Right ventricle myocardium inferior (tissue), 1 donor: ENCODE data around the gene KRTAP9-8. TPM values are rescaled to one million over a fixed set of nuclear protein-coding genes. Genes with fewer than 3 reads are reported as not detected.
"Not testable (repeated sequence)": the region's sequence is repeated elsewhere in the genome, so short reads cannot be mapped to it uniquely, and the experiment has no call there.

Experiments used
- ATAC-seq: fragments of 200-7000 bp; cut with Tn5 transposase; one replicate; pipeline ENCODE4 v1.9.1; 2020; ENCODE audit warnings: mild to moderate bottlenecking, moderate library complexity
- DNase-seq: peaks from one replicate; pipeline ENCODE4 v3.0.0; 2021; ENCODE audit errors: missing footprints
- intact Hi-C: fragments of 100-400 bp; cut with DNase I; formaldehyde crosslinking; loops from one replicate; pipeline ENCODE4 v1.11.0; 2022
- total RNA-seq: library from RNA; stranded (reverse); fragmentation: NEBNext Ultra II Directional; extraction: Animal tissue kit (Norgen Biotek cat#: 25700); gene quantifications from one replicate; pipeline ENCODE4 v1.2.1, GENCODE V29; 2021
- donor health status: DM: no; HTN: yes; CAD: no; lungs with severe emphysema.

The KRTAP9-8 gene
- total RNA-seq, 1 donor from 2014 or later, result not detected

DNA sequence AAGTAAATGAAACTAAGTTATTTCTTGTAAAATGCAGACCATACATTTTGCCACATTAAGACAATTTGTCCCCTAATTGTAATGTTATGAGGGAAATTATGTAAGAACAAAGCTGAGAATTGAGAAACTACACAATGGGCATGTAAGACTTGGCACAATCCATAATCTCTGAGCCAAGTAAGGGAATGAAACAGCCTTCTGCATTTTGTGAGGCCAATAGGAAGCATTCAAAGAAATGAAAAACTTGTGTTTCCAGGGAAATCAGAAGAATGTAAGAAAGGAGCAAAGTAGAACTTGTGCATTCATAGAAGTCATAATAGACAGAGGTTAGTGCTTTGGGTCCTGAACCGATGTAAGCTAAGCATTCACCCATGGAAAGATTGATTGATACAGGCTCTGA lies 13.5 kb downstream of the KRTAP9-8 start:
- ATAC-seq, result no peak
- intact Hi-C loops, result no loop called here

DNA sequence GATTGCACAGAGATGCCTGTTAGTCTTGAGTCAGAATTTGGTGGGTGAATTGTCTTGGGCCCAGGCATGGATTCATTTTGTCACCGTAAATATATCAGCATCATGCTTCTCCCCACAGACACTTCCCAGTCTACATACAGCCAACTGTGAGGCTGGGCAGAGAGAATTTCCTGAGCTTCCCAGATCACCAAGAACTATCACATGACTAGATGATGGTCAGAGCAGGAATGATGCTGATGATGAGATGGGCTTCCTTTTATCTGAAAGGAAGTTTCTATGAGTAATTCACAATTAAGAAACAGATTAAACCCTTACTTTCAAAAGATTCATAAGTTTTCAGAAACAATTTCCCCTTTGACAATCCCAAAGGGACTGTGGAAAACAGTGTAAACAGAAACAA lies 17.1 kb downstream of the KRTAP9-8 start:
- DNase-seq, result no peak
- no peak for ATAC-seq
- intact Hi-C loops, result no loop called here

More for the DNA sequence above, 13.5 kb downstream of the KRTAP9-8 start:
- no peak for DNase-seq

DNA sequence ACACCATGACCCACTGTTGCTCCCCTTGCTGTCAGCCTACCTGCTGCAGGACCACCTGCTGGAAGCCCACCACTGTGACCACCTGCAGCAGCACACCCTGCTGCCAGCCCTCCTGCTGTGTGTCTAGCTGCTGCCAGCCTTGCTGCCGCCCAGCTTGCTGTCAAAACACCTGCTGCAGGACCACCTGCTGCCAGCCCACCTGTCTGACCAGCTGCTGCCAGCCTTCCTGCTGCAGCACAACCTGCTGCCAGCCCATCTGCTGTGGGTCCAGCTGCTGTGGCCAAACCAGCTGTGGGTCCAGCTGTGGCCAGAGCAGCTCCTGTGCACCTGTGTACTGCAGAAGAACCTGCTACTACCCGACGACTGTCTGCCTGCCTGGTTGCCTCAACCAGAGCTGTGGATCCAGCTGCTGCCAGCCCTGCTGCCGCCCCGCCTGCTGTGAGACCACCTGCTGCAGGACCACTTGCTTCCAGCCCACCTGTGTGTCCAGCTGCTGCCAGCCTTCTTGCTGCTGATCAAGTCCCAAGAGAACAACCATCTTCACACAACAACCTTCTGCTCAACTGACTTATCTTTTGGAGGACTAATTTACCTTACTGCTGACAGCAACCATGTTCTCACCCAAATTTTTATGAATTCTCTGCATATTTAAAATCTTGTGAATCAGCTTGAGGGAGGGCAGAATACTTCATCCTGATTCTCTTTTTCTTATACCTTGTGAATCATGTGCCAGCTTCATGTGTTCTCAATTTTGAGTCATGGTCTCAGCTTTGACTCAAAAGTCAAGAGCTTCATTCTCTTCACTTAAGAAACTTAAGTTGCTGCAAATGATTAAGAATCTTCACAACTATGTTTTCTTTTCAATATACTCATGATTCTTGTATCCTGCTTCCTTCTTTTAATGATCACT lies 17.8 kb downstream of the KRTAP9-8 start, which contains the start of gene KRTAP9-9:
Gene KRTAP9-9, plus strand, starts transcription at position 4 of the 910 bp plus-strand sequence.
- intact Hi-C loops, ATAC-seq: not testable (repeated sequence)
- peak; percentile 60 for DNase-seq

DNA sequence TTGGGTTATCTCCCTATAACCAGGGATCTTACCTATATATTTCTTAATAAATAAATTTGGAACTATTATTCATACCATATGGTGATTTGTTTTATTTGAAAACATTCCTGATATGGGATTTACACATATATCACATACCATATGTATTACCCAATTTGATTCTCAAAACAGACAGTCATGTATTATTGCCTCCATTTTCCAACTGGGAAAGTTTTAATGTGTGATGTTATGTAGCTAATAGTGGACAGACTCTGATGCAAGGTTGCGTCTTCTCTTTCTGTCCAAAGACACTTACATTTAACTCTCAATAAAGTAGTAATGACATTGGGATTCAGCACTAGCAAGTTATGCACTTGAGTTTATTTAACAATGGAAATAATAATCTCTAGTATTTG lies 18.5 kb downstream of the KRTAP9-8 start:
- ATAC-seq, result no peak
- intact Hi-C loops, result no loop called here
- no peak for DNase-seq

DNA sequence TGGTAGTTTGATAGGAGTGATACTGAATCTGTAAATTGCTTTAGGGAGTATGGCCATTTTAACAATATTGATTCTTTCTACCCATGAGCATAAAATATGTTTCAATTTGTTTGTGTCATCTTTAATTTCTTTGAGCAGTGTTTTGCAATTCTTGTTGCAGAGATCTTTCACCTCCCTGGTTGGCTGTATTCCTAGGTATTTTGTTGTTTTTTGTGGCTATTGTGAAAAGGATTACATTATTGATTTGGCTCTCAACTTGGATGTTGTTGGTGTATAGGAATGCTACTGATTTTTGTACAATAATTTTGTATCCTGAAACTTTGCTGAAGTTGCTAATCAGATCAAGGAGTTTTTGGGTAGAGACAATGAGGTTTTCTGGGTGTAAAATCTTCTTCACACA lies 20.6 kb downstream of the KRTAP9-8 start:
- ATAC-seq, result no peak
- no peak for DNase-seq
- intact Hi-C loops, result no loop called here

DNA sequence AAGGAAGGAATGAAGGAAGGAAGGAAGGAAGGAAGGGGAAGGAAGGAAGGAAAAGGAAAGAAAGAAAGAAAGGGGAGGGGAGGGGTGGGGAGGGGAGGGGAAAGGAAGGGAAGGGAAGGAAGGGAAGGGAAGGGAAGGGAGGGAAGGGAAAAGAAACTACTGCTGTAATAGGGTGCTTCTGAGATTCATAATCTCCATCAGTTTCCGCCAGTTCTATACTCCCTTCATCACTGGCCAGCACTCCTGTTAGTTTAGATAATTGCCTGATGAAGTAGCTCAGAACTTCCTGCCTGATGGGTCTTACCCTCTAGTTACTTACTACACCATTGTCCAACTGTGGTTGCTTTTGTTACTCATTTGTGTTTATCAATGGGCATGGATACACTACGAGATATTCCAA lies 25.4 kb downstream of the KRTAP9-8 start:
- intact Hi-C loops, result no loop called here

DNA sequence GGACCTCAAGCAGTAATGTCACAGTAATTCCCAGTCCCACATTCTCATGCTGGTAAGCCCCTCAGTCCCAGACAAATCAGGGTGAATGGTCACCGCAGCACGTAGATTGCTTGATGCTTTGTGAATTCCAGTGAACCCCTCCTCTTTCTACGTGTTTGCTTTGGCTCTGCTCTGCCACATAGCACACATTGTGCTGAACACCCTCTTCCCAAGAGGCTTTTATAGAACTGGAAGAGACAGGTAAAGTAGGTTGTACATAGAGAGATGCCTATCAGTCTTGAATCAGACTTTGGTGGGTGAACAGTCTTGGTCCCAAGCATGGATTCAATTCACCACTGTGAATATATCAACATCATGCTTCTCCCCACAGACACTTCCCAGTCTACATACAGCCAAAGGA lies 26.8 kb downstream of the KRTAP9-8 start:
- intact Hi-C loops, result no loop called here
- ATAC-seq (no peak), DNase-seq (no peak)

More for the DNA sequence above, 25.4 kb downstream of the KRTAP9-8 start:
- ATAC-seq, result no peak
- no peak for DNase-seq

DNA sequence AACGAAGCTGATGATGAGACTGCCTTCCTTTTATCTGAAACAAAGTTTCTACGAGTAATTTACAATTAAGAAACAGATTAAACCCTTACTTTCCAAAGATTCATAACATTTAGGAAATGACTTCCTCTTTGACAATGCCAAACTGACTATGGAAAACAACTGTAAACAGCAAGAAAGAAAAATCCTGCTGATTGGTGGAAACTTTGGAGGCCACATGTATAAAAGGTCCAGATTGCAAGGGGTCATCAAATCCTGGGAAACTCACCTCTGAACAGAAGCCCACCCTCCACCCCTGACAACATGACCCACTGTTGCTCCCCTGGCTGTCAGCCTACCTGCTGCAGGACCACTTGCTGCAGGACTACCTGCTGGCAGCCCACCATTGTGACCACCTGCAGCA lies 27.3 kb downstream of the KRTAP9-8 start, which contains the start of gene KRTAP9-6:
Gene KRTAP9-6, plus strand, starts transcription at position 301 of the 400 bp plus-strand sequence. Its CDS starts 0 bp downstream, at position 301.
- intact Hi-C loops, result no loop called here
- ATAC-seq, result no peak
- DNase-seq, result no peak

DNA sequence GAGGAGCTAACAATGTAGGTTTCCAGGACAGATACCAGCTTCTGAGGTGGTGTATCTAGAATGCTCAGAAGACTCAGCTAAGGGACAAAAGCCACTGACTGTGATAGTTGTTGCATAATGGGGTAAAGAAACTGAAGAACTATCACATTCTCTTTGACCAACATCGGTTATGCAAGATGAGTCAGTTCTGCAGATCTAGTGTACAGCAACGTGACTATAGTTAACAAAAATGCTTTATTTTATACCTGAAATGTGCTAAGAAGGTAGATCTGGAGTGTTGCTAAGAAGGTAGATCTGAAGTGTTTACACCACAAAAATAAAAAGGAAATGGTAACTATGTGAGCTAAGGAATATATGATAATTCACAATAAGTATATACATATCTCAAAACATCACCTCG lies 29.9 kb downstream of the KRTAP9-8 start:
- no peak for DNase-seq
- ATAC-seq, result no peak
- intact Hi-C loops, result no loop called here

DNA sequence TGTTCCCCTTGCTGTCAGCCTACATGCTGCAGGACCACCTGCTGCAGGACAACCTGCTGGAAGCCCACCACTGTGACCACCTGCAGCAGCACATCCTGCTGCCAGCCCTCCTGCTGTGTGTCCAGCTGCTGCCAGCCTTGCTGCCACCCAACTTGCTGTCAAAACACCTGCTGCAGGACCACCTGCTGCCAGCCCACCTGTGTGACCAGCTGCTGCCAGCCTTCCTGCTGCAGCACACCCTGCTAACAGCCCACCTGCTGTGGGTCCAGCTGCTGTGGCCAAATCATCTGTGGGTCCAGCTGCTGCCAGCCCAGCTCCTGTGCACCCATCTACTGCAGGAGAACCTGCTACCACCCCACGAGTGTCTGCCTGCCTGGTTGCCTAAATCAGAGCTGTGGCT lies 33.5 kb downstream of the KRTAP9-8 start:
- DNase-seq, intact Hi-C loops, ATAC-seq: not testable (repeated sequence)

DNA sequence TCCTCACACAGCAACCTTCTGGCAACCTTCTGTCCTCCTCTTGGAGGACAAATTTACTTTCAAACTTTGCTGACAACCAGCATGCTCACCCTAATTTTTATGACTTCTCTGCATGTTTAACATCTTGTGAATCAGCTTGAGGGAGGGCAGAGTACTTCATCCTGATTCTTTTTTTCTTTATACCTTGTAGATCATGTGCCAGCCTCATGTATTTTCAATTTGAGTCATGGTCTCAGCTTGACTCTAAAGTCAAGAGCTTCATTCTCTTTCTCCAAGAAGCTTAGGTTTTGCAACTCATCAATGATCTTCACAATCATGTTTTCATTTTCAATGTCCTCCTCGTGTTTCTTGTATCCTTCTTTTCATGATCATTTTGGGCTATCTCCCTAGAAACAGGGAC lies 34.1 kb downstream of the KRTAP9-8 start:
- DNase-seq, result no peak
- no peak for ATAC-seq
- intact Hi-C loops, result no loop called here

DNA sequence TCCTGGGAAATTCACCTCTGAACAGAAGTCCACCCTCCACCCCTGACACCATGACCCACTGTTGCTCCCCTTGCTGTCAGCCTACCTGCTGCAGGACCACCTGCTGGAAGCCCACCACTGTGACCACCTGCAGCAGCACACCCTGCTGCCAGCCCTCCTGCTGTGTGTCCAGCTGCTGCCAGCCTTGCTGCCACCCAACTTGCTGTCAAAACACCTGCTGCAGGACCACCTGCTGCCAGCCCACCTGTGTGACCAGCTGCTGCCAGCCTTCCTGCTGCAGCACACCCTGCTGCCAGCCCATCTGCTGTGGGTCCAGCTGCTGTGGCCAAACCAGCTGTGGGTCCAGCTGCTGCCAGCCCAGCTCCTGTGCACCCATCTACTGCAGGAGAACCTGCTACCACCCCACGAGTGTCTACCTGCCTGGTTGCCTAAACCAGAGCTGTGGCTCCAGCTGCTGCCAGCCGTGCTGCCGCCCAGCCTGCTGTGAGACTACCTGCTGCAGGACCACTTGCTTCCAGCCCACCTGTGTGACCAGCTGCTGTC lies 37.9 kb downstream of the KRTAP9-8 start, which contains the start of gene KRTAP9-7:
Gene KRTAP9-7, plus strand, starts transcription at position 51 of the 543 bp plus-strand sequence. Its CDS starts 0 bp downstream, at position 51.
- intact Hi-C loops, DNase-seq, ATAC-seq: not testable (repeated sequence)

DNA sequence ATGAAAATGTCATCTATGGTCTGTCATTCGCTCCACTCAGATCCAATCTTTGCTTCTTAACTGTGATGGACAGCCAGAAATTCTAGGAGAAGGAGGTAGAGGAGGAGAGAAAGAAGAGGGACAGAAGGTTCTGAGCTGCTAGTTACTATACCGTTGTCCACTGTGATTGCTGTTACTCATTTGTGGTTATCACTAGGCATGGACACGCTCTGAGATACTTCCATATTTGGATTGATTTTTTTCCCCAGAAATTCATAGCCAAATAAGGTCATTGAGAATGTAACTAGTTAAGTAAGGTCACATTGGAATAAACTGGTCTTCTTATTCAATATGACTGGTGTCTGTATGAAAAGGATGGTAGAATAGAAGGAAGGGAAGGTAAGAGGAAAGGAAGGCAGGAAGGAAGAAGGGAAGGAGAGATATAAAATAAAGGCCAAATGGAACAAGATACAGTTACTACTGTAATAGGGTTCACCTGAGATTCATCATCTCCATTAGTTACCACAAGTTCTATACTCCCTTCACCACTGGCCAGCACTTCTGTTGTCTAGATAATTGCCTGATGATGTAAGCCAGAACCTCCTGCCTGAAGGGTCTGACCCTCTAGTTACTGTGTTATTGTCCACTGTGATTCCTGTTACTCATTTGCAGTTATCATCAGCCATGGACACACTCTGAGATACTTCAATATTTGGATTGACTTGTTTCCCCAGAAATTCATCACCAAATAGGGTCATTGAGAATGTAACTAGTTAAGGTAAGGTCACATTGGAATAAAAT lies 40.6 kb downstream of the KRTAP9-8 start:
- no peak for ATAC-seq
- intact Hi-C loops, result no loop called here
- no peak for DNase-seq

DNA sequence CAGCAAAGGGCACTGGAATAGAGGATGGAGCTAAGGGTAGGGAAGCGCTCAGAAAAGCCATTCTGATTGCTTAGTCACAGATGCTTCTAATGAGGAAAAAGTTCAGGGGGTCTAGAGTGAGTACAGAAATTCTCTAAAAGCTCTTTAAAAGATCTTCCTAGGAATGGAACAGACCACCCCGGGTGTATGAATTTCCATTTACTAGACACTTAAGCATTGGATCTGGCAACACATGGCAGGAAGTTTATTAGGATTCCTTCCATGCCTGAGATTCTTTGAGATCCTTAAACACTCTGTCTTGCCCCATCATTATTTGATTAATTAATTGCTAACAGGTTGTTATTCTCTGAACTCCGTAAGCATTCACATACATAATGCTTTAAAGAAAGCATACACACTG lies 46.2 kb downstream of the KRTAP9-8 start:
- intact Hi-C loops, result no loop called here
- ATAC-seq (no peak), DNase-seq (no peak)

DNA sequence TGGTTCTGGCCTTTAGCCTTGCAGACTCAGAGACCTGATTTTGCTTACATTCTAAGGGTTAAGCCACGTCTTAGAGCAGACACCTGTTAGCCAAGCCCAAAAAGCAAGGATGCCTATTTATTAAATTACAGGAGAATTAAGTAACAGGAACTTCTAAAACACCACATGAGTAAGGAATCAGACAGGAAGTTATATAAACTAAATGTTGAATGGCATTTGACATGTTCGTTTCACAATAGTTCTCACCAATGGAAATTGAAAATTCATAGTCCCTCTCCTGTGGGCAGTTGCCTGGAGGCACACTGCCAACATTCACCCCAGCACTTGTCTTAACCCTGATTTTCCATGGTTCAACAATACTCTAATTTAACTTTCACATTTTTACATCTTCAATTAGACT lies 46.7 kb downstream of the KRTAP9-8 start:
- ATAC-seq, result no peak
- DNase-seq, result no peak
- intact Hi-C loops, result no loop called here

DNA sequence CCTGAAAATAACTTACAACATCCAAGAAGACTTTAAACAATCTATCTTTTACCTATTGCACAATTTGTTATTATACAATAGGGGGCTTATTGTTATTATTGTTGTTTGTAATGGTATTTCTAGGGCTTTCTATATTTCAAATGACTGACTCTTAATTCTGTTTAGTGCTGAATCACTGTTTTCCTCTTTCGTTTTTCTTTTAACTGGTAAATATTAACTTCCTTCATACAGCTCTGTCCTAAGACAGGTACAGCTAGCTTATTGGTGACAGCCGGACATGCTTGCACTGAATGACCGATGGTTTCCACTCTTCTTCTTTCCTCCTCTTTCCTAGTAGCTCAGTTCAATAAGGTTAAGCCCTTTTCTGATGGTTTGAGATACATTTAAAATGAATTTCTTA lies 49.3 kb downstream of the KRTAP9-8 start:
- intact Hi-C loops, result no loop called here
- ATAC-seq (no peak), DNase-seq (no peak)
